Activated naive CD4-positive, alpha-beta T cell treated with anti-CD3 and anti-CD28 coated beads for 36 hours (primary cell): Measurements from ENCODE around the gene RPL7A. TPM values are rescaled to one million over a fixed set of nuclear protein-coding genes. Genes with fewer than 3 reads are reported as not detected.
"Not testable (repeated sequence)": the region's sequence is repeated elsewhere in the genome, so short reads cannot be mapped to it uniquely, and the experiment has no call there.

Experiments used
- CTCF ChIA-PET: fragments of 350-600 bp; sonication (Branson Sonifier 250); formaldehyde crosslinking; loops from one replicate; lab custom pipeline; 2021; ENCODE audit warnings: antibody characterized with exemption; lab: Charles Lee
- DNase-seq: peaks from one replicate; pipeline ENCODE4 v3.0.0-alpha.2; 2020
- H3K27ac Mint-ChIP-seq: one replicate; pipeline ENCODE4 v1.8.0; 2021; ENCODE audit warnings: mild to moderate bottlenecking, mixed read lengths
- H3K27me3 Mint-ChIP-seq: one replicate; pipeline ENCODE4 v1.8.0; 2021; ENCODE audit warnings: low read depth, mixed read lengths
- H3K36me3 Mint-ChIP-seq: one replicate; pipeline ENCODE4 v1.8.0; 2021; ENCODE audit warnings: low read depth, mixed read lengths
- H3K4me1 Mint-ChIP-seq: one replicate; pipeline ENCODE4 v1.8.0; 2021; ENCODE audit warnings: low read depth, mixed read lengths
- H3K4me3 Mint-ChIP-seq: one replicate; pipeline ENCODE4 v1.8.0; 2021; ENCODE audit warnings: mild to moderate bottlenecking, moderate library complexity, mixed read lengths
- H3K9me3 Mint-ChIP-seq: one replicate; pipeline ENCODE4 v1.8.0; 2021; ENCODE audit warnings: mixed read lengths
- intact Hi-C: fragments of 100-400 bp; cut with micrococcal nuclease; formaldehyde crosslinking; loops from one replicate; pipeline ENCODE4 v1.15.1; 2023
- total RNA-seq, 2 experiments: library from RNA; stranded (reverse); gene quantifications; one replicate each; pipeline ENCODE4 v1.2.3, GENCODE V29; 2021

RPL7A gene
- total RNA-seq, 2 experiments from 2014 or later, result 3,985 to 4,111 TPM

- H3K4me1 Mint-ChIP-seq, result peaks cover 28% of the 10 kb centered on the region
- H3K9me3 Mint-ChIP-seq, result no peaks in the 10 kb centered on the region
- CTCF ChIA-PET, result no interaction called here
- peaks cover 28% of the 10 kb centered on the region for H3K36me3 Mint-ChIP-seq
- no peak overlapping the region for H3K4me3 Mint-ChIP-seq
- no peak for DNase-seq
- H3K27me3 Mint-ChIP-seq, result no peaks in the 10 kb centered on the region
- H3K27ac Mint-ChIP-seq, result no peak overlapping the region
- intact Hi-C loops, result no loop called here
These were observed 16.2 kb upstream of the RPL7A start for GRCh38 chr9:133331641-133332380.

DNA sequence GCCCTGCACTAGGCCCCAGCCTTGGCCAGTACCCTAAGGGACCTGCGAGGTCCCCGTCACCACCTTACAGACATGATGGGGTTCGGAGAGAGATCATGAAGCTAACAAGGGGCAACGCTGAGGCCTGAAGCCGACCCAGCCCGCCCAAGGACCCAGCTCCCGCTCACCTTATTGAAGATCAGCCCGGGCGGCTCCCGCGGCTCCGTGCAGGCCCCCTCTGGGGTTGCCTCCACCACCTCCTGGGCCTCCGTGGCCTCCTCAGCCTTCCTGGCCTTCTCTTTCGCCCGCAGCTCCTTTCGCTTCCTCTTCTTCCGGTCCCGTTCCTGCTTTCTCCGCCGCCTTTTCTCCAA, 15.7 kb upstream of the RPL7A start:
- Mint-ChIP-seq H3K27me3 (no peaks in the 10 kb centered on the region), H3K4me3 (no peak overlapping the region)

DNA sequence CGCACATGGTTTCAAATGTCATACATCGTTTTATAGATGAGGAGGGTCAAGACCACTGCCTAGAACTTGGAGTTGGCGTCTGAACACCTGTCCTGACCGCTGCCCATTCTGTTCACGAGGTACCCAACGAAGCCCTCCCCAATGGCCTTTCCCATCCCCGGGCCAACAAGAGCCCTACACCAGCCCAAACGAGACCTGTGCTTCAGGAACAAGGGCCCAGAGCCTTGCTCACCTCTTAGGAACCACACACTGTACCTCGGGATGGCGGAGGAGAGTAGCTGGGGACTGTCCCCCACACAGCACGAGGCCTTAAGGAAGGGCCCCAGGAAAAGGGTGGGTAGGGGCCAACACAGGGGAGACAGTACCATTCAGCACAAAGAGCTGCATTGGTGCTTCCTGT, 15.0 kb upstream of the RPL7A start:
- peak overlapping the region; percentile 12 for H3K4me3 Mint-ChIP-seq
- intact Hi-C loops, result no loop called here
- CTCF ChIA-PET, result interaction anchor here (0.7 to 1.0 kb wide), 2 partner anchors 73 to 231 kb away, joined by 3 read pairs; no protein-coding TSS in a partner anchor
- peaks cover 34% of the 10 kb centered on the region for H3K4me1 Mint-ChIP-seq
- H3K27ac Mint-ChIP-seq, result no peak overlapping the region
- DNase-seq, result no peak
- peaks cover 31% of the 10 kb centered on the region for H3K36me3 Mint-ChIP-seq
- H3K9me3 Mint-ChIP-seq, result no peaks in the 10 kb centered on the region
- H3K27me3 Mint-ChIP-seq, result no peaks in the 10 kb centered on the region

More for the DNA sequence above, 15.7 kb upstream of the RPL7A start:
- DNase-seq, result no peak
- CTCF ChIA-PET, result interaction anchor here (0.7 to 1.0 kb wide), 2 partner anchors 74 to 231 kb away, joined by 3 read pairs; no protein-coding TSS in a partner anchor
- no peak overlapping the region for H3K27ac Mint-ChIP-seq
- peaks cover 32% of the 10 kb centered on the region for H3K4me1 Mint-ChIP-seq
- H3K36me3 Mint-ChIP-seq, result peaks cover 28% of the 10 kb centered on the region
- no peaks in the 10 kb centered on the region for H3K9me3 Mint-ChIP-seq
- intact Hi-C loops, result no loop called here

- Mint-ChIP-seq H3K9me3 (no peaks in the 10 kb centered on the region), H3K36me3 (peaks cover 31% of the 10 kb centered on the region), H3K4me1 (peaks cover 34% of the 10 kb centered on the region), H3K4me3 (peak overlapping the region; percentile 32), H3K27ac (peak overlapping the region; percentile 24), H3K27me3 (no peaks in the 10 kb centered on the region)
- CTCF ChIA-PET, result interaction anchor here (0.8 kb wide), 1 partner anchor 189 kb away, joined by 3 read pairs; no protein-coding TSS in a partner anchor
- intact Hi-C loops, result no loop called here
- no peak for DNase-seq
These were observed 14.5 kb upstream of the RPL7A start for GRCh38 chr9:133333566-133333965.

DNA sequence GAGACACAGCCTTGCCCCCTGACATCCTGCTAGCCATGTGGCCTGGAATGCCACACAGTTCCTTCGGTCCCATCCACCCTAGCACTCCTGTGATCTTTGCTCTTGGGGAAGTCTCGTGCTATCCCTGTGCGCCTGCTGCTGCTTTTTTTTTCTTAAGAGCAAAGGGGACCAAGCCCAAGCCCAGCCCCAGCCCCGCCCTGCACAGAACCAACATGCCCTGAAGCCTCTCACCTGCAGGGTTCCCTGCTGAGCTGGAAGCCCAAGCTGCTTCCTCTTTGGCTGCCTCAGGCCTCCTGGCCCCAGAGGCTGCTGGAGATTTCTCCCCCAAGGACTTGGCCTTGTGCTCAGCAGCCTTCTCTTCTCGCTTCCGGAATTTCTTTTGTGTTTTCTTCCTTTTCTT, 13.9 kb upstream of the RPL7A start:
- Mint-ChIP-seq H3K4me3 (peak overlapping the region; percentile 97), H3K27me3 (no peaks in the 10 kb centered on the region), H3K9me3 (no peaks in the 10 kb centered on the region), H3K36me3 (peaks cover 31% of the 10 kb centered on the region), H3K4me1 (peaks cover 34% of the 10 kb centered on the region), H3K27ac (peak overlapping the region; percentile 65)
- no peak for DNase-seq
- intact Hi-C loops, result no loop called here
- CTCF ChIA-PET, result interaction anchor here (0.8 to 1.0 kb wide), 2 partner anchors 10 to 190 kb away, joined by 3 read pairs; no protein-coding TSS in a partner anchor

DNA sequence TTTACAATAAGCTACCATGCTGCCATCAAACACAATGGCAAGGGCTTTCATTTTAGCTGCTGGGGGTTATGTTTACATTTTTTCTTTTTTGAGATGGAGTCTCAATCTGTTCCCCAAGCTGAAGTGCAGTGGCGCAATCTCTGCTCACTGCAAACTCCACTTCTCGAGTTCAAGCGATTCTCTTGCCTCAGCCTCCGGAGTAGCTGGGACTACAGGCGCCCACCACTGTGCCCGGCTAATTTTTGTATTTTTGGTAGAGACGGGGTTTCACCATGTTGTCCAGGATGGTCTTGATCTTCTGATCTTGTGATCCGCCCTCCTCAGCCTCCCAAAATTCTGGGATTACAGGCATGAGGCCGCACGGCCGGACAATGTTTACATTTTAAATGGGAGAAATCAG, 13.1 kb upstream of the RPL7A start:
- intact Hi-C loops, result loop anchor here (5.0 kb wide), 1 partner anchor 152 kb away; no protein-coding TSS in a partner anchor
- peak overlapping the region; percentile 87 for H3K27ac Mint-ChIP-seq
- H3K4me1 Mint-ChIP-seq, result peaks cover 34% of the 10 kb centered on the region
- peaks cover 36% of the 10 kb centered on the region for H3K36me3 Mint-ChIP-seq
- CTCF ChIA-PET, result interaction anchor here (1.0 to 1.5 kb wide), 2 partner anchors 9 to 36 kb away, joined by 3 to 5 read pairs; no protein-coding TSS in a partner anchor
- not testable (repeated sequence) for H3K27me3 Mint-ChIP-seq, H3K9me3 Mint-ChIP-seq, DNase-seq
- H3K4me3 Mint-ChIP-seq, result peak overlapping the region; percentile 97

DNA sequence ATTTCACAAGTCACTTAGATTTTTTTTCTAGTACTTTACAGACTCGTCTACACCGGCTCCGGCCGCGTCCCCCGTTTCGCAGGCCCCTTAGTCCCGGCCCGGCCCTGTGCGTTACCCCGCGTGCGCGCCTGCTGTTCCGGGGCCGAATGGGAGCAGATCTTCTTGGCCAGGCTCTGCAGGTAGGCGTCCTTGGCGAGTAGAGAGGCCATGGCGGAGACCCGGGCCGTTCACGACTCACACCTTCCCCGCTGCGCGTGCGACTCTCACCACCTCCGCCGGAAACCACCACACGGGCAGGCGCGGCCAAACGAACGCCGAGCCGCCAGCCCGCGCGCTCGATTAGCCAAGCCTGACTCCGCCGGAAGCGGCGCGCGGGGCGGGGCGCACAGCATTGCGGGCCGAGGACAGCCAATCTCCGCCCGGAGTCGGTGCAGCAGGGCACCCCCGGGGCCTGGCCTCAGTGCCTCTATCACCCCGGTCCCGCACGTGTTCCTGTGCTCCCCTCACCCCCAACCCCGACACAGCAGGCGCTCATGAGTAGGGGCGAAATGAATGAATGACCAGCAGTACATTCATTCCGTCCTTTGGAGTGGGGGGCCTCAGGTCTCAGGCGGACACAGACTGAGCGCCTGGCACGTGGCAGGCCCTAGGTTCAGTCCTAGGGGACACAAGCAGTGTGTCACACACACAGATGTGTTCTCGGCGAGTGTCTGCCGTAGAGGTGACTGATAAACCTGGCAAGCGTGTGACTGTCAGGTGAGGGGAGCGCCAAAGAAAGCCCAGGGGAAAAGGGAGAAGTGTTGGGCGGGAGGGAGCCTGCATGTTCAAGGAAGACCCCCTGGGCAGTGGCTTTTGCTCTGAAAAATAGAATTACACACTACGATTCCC, 11.8 kb upstream of the RPL7A start, which contains the start of gene SURF6:
Gene SURF6 (minus strand): TSS at position 265 of the 888 bp plus-strand sequence. CDS start 56 bp downstream, at position 209.
- Mint-ChIP-seq H3K27ac (peak within 1 kb of the TSS; percentile 87), H3K36me3 (peaks cover 38% of the 10 kb centered on the region), H3K27me3 (no peaks in the 10 kb centered on the region), H3K4me3 (peak within 1 kb of the TSS; percentile 97), H3K9me3 (no peaks in the 10 kb centered on the region), H3K4me1 (peaks cover 40% of the 10 kb centered on the region)
- intact Hi-C loops, result loop anchor here (1.0 to 5.0 kb wide), 5 partner anchors 12 to 306 kb away; partner anchors contain the start of genes GTF3C5, MED22, RPL7A and STKLD1
- DNase-seq, result peak; percentile 95
- CTCF ChIA-PET, result interaction anchor here (1.5 kb wide), 1 partner anchor 35 kb away, joined by 5 read pairs; no protein-coding TSS in a partner anchor

DNA sequence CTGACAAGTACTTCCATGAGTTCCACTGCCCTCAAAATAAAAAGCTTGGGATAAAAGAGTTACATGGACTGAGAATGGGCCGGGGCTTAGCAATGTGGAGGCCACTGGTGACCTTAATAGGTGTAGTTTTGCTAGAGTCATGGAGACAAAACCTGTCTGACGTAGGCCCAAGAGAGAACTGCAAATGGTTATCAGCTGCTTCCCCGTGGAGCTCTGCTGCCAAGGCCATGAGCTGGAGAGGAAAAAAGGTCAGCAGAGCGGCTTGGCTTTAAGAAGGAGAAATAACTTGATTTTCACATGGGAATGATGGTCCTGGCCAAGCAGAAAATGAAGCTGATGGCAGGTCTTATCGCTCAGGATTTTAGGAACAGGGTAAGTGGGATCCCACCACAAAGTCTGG, 8.4 kb upstream of the RPL7A start:
- no peak for DNase-seq
- H3K9me3 Mint-ChIP-seq, result no peaks in the 10 kb centered on the region
- no peak overlapping the region for H3K4me3 Mint-ChIP-seq
- peaks cover 37% of the 10 kb centered on the region for H3K36me3 Mint-ChIP-seq
- H3K27ac Mint-ChIP-seq, result peak overlapping the region; percentile 14
- no peaks in the 10 kb centered on the region for H3K27me3 Mint-ChIP-seq
- CTCF ChIA-PET, result interaction anchor here (1.1 kb wide), 1 partner anchor 16 kb away, joined by 4 read pairs; no protein-coding TSS in a partner anchor
- intact Hi-C loops, result loop anchor here (5.0 kb wide), 1 partner anchor 148 kb away; no protein-coding TSS in a partner anchor
- peaks cover 28% of the 10 kb centered on the region for H3K4me1 Mint-ChIP-seq

DNA sequence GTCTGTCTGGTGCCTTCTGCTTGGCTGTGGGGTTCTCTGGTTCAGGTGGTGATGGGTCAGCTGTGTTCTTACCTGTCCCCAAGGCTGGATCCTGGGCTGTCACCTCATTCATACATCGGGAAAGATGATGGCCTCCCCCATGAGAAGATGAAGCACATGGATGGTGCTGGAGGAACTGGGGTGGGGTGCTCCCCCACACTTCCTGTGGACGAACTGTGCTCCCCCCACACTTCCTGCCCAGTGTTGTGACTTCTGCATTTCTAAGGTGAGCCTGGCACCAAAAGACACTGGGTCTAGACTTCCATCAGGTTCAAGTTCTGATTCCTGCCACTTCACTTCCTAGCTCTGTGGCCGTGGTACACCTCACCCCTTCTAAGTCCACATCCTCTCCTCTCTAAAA, 7.8 kb upstream of the RPL7A start:
- DNase-seq, result no peak
- Mint-ChIP-seq H3K4me3 (no peak overlapping the region), H3K36me3 (peaks cover 33% of the 10 kb centered on the region), H3K27ac (peak overlapping the region; percentile 75), H3K27me3 (no peaks in the 10 kb centered on the region), H3K9me3 (no peaks in the 10 kb centered on the region), H3K4me1 (peaks cover 23% of the 10 kb centered on the region)
- intact Hi-C loops, result no loop called here
- CTCF ChIA-PET, result interaction anchor here (1.1 kb wide), 1 partner anchor 15 kb away, joined by 4 read pairs; no protein-coding TSS in a partner anchor

DNA sequence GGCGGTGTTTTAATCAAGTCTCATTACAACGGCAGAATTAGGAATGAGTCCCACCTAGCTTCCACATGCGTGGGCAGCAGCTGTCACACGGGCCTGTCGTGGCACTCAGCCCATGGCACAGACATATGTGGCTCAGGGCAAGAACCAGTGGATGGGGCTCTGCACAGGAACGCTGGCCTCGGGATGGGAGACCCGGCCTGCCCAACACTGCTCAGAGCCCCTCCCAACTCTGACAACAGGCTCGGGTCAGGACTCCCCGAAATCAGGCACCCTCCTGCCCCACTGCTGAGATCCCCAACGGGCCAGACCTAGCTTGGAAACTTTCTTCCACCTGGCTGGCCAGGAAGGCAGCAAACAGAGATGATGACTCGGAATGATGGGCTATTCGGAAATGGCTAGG, 7.1 kb upstream of the RPL7A start:
- Mint-ChIP-seq H3K27me3 (no peaks in the 10 kb centered on the region), H3K9me3 (no peaks in the 10 kb centered on the region), H3K27ac (peak overlapping the region; percentile 75), H3K36me3 (peaks cover 28% of the 10 kb centered on the region), H3K4me1 (peaks cover 21% of the 10 kb centered on the region), H3K4me3 (no peak overlapping the region)
- DNase-seq, result no peak
- CTCF ChIA-PET, result interaction anchor here (1.0 to 1.6 kb wide), 3 partner anchors 15 to 37 kb away, joined by 3 to 5 read pairs (median 3); partner anchors contain the start of genes SURF1 and SURF2
- intact Hi-C loops, result no loop called here

GRCh38 chr9:133341369-133342068, 6.5 kb upstream of the RPL7A start:
- CTCF ChIA-PET, result interaction anchor here (0.7 to 1.6 kb wide), 5 partner anchors 10 to 434 kb away, joined by 3 to 5 read pairs (median 3); partner anchors contain the start of genes SURF1 and SURF2
- H3K4me1 Mint-ChIP-seq, result peaks cover 27% of the 10 kb centered on the region
- no peaks in the 10 kb centered on the region for H3K9me3 Mint-ChIP-seq
- intact Hi-C loops, result no loop called here
- no peak overlapping the region for H3K4me3 Mint-ChIP-seq
- H3K27ac Mint-ChIP-seq, result no peak overlapping the region
- H3K27me3 Mint-ChIP-seq, result no peaks in the 10 kb centered on the region
- peaks cover 29% of the 10 kb centered on the region for H3K36me3 Mint-ChIP-seq
- no peak for DNase-seq
